ENCODE measurements around the gene FOXO3.

FOXO3 gene

DNA sequence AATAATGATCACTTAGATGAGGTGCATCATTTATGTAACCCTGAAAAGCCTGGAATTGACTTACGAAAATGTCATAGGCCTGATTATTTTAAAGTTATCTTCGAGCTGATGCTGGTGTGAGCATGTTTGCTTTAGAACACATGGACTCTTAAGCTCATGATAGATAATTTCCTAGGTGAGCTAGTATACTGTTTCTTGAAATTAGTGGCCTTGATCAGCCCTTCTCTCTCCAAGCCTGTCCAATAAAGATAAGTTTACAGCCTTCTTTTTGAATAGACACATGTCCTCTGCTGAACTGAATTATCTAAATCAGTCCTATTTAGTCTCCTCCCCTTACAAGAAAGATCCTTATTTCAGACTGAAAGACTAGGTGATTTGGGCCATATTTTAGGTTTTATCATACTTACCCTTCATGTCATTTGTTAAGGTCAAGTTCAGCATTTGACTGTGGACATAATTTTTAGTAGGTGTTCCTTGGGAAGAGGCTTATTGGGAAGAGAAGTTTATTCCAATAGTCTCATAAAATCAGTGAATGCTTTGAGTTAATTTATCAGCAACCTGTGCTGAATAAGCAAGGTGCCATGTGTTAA lies 15.3 kb downstream of the FOXO3 start:
- DNase-seq (ENCODE audit: low read depth): no peak
- TF ChIP-seq, protein P1, sequence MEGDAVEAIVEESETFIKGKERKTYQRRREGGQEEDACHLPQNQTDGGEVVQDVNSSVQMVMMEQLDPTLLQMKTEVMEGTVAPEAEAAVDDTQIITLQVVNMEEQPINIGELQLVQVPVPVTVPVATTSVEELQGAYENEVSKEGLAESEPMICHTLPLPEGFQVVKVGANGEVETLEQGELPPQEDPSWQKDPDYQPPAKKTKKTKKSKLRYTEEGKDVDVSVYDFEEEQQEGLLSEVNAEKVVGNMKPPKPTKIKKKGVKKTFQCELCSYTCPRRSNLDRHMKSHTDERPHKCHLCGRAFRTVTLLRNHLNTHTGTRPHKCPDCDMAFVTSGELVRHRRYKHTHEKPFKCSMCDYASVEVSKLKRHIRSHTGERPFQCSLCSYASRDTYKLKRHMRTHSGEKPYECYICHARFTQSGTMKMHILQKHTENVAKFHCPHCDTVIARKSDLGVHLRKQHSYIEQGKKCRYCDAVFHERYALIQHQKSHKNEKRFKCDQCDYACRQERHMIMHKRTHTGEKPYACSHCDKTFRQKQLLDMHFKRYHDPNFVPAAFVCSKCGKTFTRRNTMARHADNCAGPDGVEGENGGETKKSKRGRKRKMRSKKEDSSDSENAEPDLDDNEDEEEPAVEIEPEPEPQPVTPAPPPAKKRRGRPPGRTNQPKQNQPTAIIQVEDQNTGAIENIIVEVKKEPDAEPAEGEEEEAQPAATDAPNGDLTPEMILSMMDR (IDR thresholded peaks at IDR 0.05; ENCODE audit: control insufficient read depth, insufficient read depth, low read depth, low read length, missing control alignments): no peak
- no peak overlapping the region for H3K4me3 ChIP-seq (ENCODE audit: control insufficient read depth, low read depth, low read length)

DNA sequence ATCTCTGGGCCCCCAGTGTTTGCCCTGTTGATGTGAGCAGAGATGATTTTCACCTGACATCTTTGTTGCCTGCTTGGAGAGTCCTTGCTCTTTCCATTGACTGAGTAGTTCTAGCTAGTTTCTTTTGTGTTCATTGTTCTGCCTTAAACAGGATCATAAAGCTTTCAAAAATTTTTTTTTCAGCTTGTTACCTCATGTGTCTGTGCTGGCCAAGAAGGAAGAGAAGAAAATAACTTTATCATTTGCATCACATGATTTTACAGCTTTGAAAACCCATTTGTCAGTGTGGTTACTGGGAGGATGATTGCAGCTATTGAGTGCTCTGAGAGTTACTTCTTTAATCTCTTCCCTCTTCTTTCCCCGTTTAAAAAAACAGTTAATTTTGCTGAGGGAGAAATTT lies 16.0 kb downstream of the FOXO3 start:
- DNase-seq (ENCODE audit: low read depth): no peak
- TF ChIP-seq, protein P1 (IDR thresholded peaks at IDR 0.05; ENCODE audit: control insufficient read depth, insufficient read depth, low read depth, low read length, missing control alignments): no peak
- H3K4me3 ChIP-seq (ENCODE audit: control insufficient read depth, low read depth, low read length): no peak overlapping the region

DNA sequence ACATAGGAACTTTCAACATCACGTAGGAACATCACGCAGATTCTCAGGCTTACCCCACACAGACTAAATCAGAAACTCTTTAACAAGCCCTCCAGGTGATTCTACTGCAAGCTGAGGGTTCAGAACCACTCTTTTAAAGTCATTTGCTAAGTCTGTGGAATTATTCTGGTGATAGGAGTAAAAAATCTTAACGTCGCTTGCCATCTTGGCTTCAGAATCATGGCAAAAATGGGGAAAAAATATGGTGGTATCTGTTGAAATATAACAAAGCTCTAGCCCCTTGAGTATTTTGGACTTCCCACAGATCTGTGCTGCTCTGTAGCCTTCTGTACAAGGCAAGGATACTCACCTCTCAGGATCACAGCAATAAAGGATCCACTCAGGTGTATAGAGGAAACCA lies 17.4 kb downstream of the FOXO3 start:
- H3K4me3 ChIP-seq (ENCODE audit: control insufficient read depth, low read depth, low read length): no peak overlapping the region
- TF ChIP-seq, protein P1 (IDR thresholded peaks at IDR 0.05; ENCODE audit: control insufficient read depth, insufficient read depth, low read depth, low read length, missing control alignments): no peak
- no peak for DNase-seq (ENCODE audit: low read depth)

DNA sequence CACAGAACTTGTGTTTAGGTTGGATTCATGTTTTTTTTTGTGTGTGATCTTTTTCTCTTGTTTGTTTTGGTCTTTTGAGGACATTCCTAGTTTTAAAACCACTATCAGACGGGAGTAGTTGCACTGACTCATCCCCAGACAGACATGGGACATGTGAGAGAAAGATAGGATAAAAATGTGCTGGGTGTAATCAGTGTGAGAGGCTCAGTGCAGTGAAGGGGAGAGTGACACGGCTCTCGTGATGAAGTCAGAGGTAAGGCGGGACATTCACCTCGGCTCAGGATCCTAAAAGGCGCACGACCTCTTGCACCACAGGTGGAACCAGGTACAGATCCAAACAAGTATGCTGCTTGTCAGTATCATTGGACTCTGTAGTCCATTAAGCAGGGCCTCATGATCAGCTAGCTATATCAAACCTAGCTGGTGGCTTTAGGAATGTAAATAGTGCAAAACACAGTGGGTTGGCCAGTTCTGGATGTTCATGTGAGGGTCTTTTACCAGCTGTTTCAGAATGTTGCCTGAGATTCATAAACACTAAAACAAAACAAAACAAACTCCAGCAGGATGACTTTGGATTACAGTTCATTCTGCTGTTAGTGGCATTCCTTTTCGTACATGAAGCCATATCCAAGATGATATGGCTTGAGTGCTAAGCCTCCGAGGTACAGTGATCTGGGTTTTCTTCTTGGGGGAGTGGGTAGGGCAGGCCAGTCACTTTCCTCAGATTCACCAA lies 18.0 kb downstream of the FOXO3 start:
- H3K4me3 ChIP-seq (ENCODE audit: control insufficient read depth, low read depth, low read length): no peak overlapping the region
- DNase-seq (ENCODE audit: low read depth): no peak
- TF ChIP-seq, protein P1 (IDR thresholded peaks at IDR 0.05; ENCODE audit: control insufficient read depth, insufficient read depth, low read depth, low read length, missing control alignments): no peak

DNA sequence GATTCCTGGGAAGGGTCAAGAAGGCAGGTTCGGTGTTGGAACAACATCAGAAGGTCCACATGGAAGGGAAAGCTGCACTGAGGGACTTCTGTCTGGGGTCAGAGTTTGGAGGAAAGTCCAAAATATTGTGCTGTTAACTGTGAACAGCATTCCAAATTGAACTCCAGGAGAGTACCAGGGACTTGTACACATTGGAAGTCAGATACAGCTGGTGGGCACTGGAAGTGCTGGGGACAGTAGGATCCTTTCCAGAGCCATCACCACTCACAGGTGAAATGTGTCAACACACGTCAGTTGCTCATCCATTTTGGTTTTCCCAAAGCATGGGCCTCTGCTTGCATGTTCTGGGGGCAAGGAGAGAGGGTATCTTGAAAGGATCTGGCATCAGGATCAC lies 18.6 kb downstream of the FOXO3 start:
- no peak for DNase-seq (ENCODE audit: low read depth)
- TF ChIP-seq, protein P1 (IDR thresholded peaks at IDR 0.05; ENCODE audit: control insufficient read depth, insufficient read depth, low read depth, low read length, missing control alignments): no peak
- H3K4me3 ChIP-seq (ENCODE audit: control insufficient read depth, low read depth, low read length): no peak overlapping the region

DNA sequence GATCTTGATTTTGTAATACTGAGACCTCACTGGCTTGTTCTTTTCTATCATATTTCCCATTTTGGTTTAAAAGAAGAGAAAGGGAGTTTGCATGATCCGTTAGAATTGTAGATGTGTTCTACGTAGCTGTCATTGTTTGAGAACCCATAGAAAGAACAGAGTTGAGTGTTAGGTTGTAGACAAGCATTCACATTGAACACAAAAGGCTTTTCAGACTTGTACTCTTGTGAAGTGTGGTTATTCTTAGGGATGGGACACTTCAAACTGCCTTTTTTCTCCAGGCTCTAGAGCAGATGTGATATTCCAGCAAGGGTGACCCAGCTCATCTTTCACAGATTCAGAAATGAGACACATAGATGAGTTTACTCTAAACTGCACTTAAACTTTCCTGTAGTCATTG lies 19.9 kb downstream of the FOXO3 start:
- no peak for DNase-seq (ENCODE audit: low read depth)
- TF ChIP-seq, protein P1 (IDR thresholded peaks at IDR 0.05; ENCODE audit: control insufficient read depth, insufficient read depth, low read depth, low read length, missing control alignments): no peak
- H3K4me3 ChIP-seq (ENCODE audit: control insufficient read depth, low read depth, low read length): no peak overlapping the region

Data from AG09309 (cell line).